Suprapubic skin (tissue), 4 donors: ENCODE data around the gene ADAMTSL2. TPM values are rescaled to one million over a fixed set of nuclear protein-coding genes. Genes with fewer than 3 reads are reported as not detected.

Source experiments
- DNase-seq, 2 donors: peaks; one replicate each; pipeline ENCODE4 v3.0.0-alpha.2; 2019; ENCODE audit warnings: low spot score in 2 of 2
- H3K27ac ChIP-seq: fragments of 200-600 bp; sonication (generic); one replicate; pipeline ENCODE4 v1.5.1; 2019
- H3K27me3 ChIP-seq: fragments of 200-600 bp; sonication (generic); one replicate; pipeline ENCODE4 v1.5.1; 2019
- H3K36me3 ChIP-seq: fragments of 200-600 bp; sonication (generic); one replicate; pipeline ENCODE4 v1.5.1; 2019
- H3K4me1 ChIP-seq: fragments of 200-600 bp; sonication (generic); one replicate; pipeline ENCODE4 v1.5.1; 2019
- H3K4me3 ChIP-seq: fragments of 200-600 bp; sonication (generic); one replicate; pipeline ENCODE4 v1.5.1; 2019; ENCODE audit warnings: mild to moderate bottlenecking
- H3K9me3 ChIP-seq: fragments of 200-600 bp; sonication (generic); one replicate; pipeline ENCODE4 v1.5.1; 2019
- EP300 ChIP-seq: sonication (generic); formaldehyde crosslinking; IDR thresholded peaks from one replicate; pipeline ENCODE4 v1.6.1; 2017; ENCODE audit warnings: antibody characterized with exemption
- POLR2A ChIP-seq, 2 donors: fragments of 450-650 bp; IDR thresholded peaks; one replicate each; pipeline ENCODE4 v1.6.1; 2017; ENCODE audit warnings: antibody characterized with exemption in 2 of 2, mild to moderate bottlenecking in 2 of 2, moderate library complexity in 2 of 2
- POLR2AphosphoS5 ChIP-seq, 3 donors: sonication (generic); formaldehyde crosslinking; IDR thresholded peaks; one replicate each; pipeline ENCODE4 v1.6.1; 2017; ENCODE audit warnings: antibody characterized with exemption in 3 of 3
- WGBS: methylation state at CpG from one replicate; pipeline ENCODE4 v1.1.5; 2018; 5-methylcytosine and 5-hydroxymethylcytosine counted together
- total RNA-seq, 4 donors: library from RNA; depleted of rRNA; stranded (reverse); fragments of >200 nt; gene quantifications; one replicate each; pipeline ENCODE4 v1.1.0, GENCODE V29; 2016
- TF ChIP-seq, protein P1 (sequence below), 2 donors: fragments of 200-600 bp in 1 of 2; fragments of 450-650 bp in 1 of 2; sonication (generic) in 1 of 2; IDR thresholded peaks; one replicate each; pipeline ENCODE4 v1.5.1; 2016 to 2019; ENCODE audit warnings: antibody characterized with exemption in 2 of 2, mild to moderate bottlenecking in 1 of 2, moderate library complexity in 1 of 2

ADAMTSL2 gene
- total RNA-seq, 4 donors from 2014 or later = 0.16 to 0.85 (median 0.46) TPM

DNA sequence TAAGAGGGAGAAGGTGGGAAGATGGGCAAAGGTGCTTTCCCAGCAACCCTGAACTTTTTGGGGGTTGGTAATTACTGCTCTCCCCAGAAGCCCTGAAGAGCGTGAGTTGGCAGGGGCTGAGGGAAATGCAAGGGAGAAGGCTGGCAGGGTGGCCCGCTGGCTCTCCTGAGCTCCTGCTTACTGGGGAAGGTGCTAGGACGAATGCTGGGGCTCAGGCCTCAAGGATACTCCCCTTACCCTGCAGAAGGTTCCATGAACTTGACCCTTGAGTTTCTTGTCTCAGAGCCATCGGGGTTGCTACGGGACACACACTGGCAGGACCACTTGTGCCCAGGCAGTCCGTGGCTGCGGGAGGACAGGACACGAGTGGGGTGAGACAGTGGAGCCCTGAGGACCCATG, 73.5 kb downstream of the ADAMTSL2 start:
- Histone ChIP-seq H3K27me3 (peaks cover 98% of the 10 kb centered on the region), H3K9me3 (no peaks in the 10 kb centered on the region), H3K4me1 (peaks cover 7% of the 10 kb centered on the region), H3K27ac (no peak overlapping the region), H3K36me3 (no peaks in the 10 kb centered on the region), H3K4me3 (no peak overlapping the region)
- DNase-seq = no peak
- 78% methylated on average over 7 of the region's 8 CpGs for WGBS
- no peak for TF ChIP-seq POLR2AphosphoS5 (IDR thresholded peaks at IDR 0.05)
- TF ChIP-seq, protein P1, sequence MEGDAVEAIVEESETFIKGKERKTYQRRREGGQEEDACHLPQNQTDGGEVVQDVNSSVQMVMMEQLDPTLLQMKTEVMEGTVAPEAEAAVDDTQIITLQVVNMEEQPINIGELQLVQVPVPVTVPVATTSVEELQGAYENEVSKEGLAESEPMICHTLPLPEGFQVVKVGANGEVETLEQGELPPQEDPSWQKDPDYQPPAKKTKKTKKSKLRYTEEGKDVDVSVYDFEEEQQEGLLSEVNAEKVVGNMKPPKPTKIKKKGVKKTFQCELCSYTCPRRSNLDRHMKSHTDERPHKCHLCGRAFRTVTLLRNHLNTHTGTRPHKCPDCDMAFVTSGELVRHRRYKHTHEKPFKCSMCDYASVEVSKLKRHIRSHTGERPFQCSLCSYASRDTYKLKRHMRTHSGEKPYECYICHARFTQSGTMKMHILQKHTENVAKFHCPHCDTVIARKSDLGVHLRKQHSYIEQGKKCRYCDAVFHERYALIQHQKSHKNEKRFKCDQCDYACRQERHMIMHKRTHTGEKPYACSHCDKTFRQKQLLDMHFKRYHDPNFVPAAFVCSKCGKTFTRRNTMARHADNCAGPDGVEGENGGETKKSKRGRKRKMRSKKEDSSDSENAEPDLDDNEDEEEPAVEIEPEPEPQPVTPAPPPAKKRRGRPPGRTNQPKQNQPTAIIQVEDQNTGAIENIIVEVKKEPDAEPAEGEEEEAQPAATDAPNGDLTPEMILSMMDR (IDR thresholded peaks at IDR 0.05) = no peak

DNA sequence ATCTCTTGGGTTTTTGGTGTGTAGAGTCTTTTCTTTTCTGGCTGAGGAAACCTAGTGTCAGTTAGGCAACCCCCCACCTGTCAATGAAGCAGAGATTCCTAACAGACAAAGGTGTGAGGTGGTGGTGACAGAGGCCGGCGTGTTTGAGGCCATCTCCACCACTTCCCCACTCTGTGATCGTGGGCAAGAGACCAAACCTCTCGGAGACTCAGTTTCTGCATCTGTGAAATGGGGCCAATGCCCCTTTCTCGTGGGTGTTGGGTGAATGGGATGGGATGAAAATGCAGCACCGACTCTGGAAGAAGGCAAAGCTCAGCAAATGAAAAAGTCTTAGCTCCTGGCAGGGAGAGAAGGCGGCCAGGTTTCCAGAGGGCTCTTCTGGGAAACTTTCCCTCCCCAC, 73.9 kb downstream of the ADAMTSL2 start:
- peaks cover 98% of the 10 kb centered on the region for H3K27me3 ChIP-seq
- H3K4me3 ChIP-seq = no peak overlapping the region
- peaks cover 7% of the 10 kb centered on the region for H3K4me1 ChIP-seq
- H3K36me3 ChIP-seq = no peaks in the 10 kb centered on the region
- DNase-seq = no peak
- no peak for TF ChIP-seq EP300
- no peak for TF ChIP-seq POLR2AphosphoS5 (IDR thresholded peaks at IDR 0.05)
- TF ChIP-seq, protein P1 (IDR thresholded peaks at IDR 0.05) = no peak
- TF ChIP-seq POLR2A (IDR thresholded peaks at IDR 0.05) = no peak
- no peaks in the 10 kb centered on the region for H3K9me3 ChIP-seq
- WGBS = 87% methylated on average over 7 of the region's 7 CpGs
- no peak overlapping the region for H3K27ac ChIP-seq

DNA sequence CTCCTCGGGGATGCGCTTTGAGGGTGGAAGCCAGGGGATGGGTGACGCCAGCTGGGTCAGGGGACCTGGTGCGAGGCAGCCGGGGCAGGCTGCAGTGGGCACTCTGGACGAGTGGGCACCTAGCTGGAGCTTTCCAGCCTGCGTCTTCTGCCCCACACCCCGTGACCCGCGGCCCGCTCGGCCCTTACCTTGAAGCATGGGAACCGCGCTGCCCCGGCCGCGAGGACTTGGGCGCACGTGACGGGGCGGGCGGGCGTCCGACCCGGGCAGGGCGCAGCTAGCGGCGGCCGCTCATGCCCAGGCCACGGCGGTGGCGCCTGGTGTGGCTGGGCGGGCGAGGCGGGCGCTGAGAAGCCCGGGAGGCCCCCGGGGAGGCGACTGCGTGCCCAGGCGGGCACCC, 74.4 kb downstream of the ADAMTSL2 start:
- H3K4me3 ChIP-seq = peak overlapping the region; percentile 14
- H3K27me3 ChIP-seq = peaks cover 98% of the 10 kb centered on the region
- no peak for TF ChIP-seq POLR2AphosphoS5 (IDR thresholded peaks at IDR 0.05)
- no peak for TF ChIP-seq EP300
- TF ChIP-seq, protein P1 (IDR thresholded peaks at IDR 0.05) = no peak
- no peak for TF ChIP-seq POLR2A (IDR thresholded peaks at IDR 0.05)
- 40% methylated on average over 1 of the region's 41 CpGs for WGBS
- no peak for DNase-seq
- H3K9me3 ChIP-seq = no peaks in the 10 kb centered on the region
- H3K27ac ChIP-seq = no peak overlapping the region
- H3K36me3 ChIP-seq = no peaks in the 10 kb centered on the region
- H3K4me1 ChIP-seq = peaks cover 7% of the 10 kb centered on the region

DNA sequence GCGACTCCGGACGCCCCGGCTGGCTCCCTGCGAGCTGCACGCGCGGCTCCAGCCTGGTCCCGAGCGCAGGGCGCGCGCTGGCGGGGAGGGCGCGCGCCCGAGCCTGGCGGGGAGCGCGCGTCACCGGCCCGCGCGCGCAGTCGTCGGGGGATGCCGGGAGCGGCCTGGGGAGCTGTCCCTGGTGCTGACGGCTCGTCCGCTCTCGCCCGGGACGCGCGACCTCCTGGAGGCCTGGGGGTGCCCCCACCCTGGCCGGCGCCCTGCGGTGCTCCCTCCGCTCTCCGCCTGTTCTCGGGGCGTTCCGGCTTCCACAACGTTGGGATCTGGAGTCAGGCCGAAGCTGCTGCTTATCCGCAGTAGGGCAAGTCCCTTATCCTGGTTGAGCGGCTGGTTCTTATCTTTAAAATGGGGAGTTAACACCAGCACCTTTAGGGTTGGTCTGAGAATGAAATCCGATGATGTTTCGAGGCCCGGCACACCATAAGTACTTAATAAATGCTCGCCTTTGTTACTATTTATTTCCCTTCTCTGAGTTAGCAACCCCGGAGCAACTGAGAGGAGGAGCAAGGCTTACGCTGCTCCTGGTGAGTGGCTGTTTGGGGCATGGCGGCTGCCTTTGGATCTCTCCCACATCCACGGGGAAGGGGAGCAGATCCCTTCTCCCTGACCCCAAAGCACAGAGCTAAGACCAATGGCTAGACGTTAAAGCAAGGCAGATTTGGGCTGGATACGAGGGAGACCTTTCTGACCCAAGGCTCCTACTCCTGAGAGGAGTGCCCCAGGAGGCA, 75.0 kb downstream of the ADAMTSL2 start, which contains the start of gene FAM163B:
FAM163B (minus strand) TSS at position 79 of the 788 bp plus-strand sequence. CDS start 29,166 bp downstream, outside the sequence.
- H3K9me3 ChIP-seq = no peaks in the 10 kb centered on the region
- TF ChIP-seq POLR2AphosphoS5 (IDR thresholded peaks at IDR 0.05) (no peak), EP300 (no peak), POLR2A (IDR thresholded peaks at IDR 0.05) (no peak)
- TF ChIP-seq, protein P1 (IDR thresholded peaks at IDR 0.05) = no peak
- H3K4me3 ChIP-seq = peak within 1 kb of the TSS; percentile 14
- H3K27ac ChIP-seq = no peak within 1 kb of the TSS
- peaks cover 99% of the 10 kb centered on the region for H3K27me3 ChIP-seq
- H3K36me3 ChIP-seq = no peaks in the 10 kb centered on the region
- no peak for DNase-seq
- 34% methylated on average over 10 of the region's 61 CpGs for WGBS
- H3K4me1 ChIP-seq = peaks cover 7% of the 10 kb centered on the region

DNA sequence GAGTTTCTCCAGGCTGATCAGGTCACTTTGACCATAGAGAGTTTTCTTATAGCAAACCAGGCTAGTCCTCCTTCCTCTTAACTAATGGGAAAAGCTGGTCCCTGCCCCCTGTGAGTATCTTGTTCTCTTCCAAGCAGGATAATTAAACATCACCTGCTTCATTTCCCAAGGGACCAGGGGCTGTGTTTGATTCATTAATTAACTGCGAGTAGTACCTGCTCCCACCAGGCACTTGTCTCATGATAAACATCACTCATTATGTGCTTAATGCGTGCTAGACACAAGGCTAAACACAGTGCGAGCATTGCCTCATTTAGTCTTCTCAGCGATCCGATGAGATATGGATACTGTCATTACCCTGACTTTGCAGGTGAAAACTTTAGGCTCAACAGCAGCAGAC, 76.3 kb downstream of the ADAMTSL2 start:
- Histone ChIP-seq H3K4me1 (peaks cover 7% of the 10 kb centered on the region), H3K9me3 (no peaks in the 10 kb centered on the region), H3K36me3 (no peaks in the 10 kb centered on the region), H3K27ac (no peak overlapping the region), H3K4me3 (no peak overlapping the region), H3K27me3 (peaks cover 99% of the 10 kb centered on the region)
- DNase-seq = no peak
- 89% methylated on average over 5 of the region's 5 CpGs for WGBS
- TF ChIP-seq EP300 = no peak
- TF ChIP-seq POLR2AphosphoS5 (IDR thresholded peaks at IDR 0.05) = no peak
- TF ChIP-seq POLR2A (IDR thresholded peaks at IDR 0.05) = no peak
- TF ChIP-seq, protein P1 (IDR thresholded peaks at IDR 0.05) = no peak
